Activated naive CD8-positive, alpha-beta T cell treated with anti-CD3 and anti-CD28 coated beads, Interleukin-2, amount 50 U/mL, for 24 hours (primary cell): Measurements from ENCODE around the gene KIFAP3.
"Not testable (repeated sequence)": the region's sequence is repeated elsewhere in the genome, so short reads cannot be mapped to it uniquely, and the experiment has no call there.

ENCODE experiments used
- ATAC-seq: fragments of 150-1000 bp; cut with Tn5 transposase; one replicate; pipeline ENCODE4 v1.10.0; 2021
- DNase-seq: peaks from one replicate; pipeline ENCODE4 v3.0.0; 2021
- H3K27ac Mint-ChIP-seq: one replicate; pipeline ENCODE4 v1.8.0; 2021; ENCODE audit warnings: mild to moderate bottlenecking, mixed read lengths
- H3K27me3 Mint-ChIP-seq: one replicate; pipeline ENCODE4 v1.8.0; 2021; ENCODE audit warnings: mixed read lengths
- H3K36me3 Mint-ChIP-seq: one replicate; pipeline ENCODE4 v1.8.0; 2021; ENCODE audit warnings: low read depth, mixed read lengths
- H3K4me1 Mint-ChIP-seq: one replicate; pipeline ENCODE4 v1.8.0; 2021; ENCODE audit warnings: mixed read lengths
- H3K4me3 Mint-ChIP-seq: one replicate; pipeline ENCODE4 v1.8.0; 2021; ENCODE audit warnings: mild to moderate bottlenecking, moderate library complexity, mixed read lengths
- H3K9me3 Mint-ChIP-seq: one replicate; pipeline ENCODE4 v1.8.0; 2021; ENCODE audit warnings: mixed read lengths

Gene KIFAP3

GRCh38 chr1:169886931-169887330 is 187.6 kb downstream of the KIFAP3 start:
- Mint-ChIP-seq H3K36me3 (peaks cover 34% of the 10 kb centered on the region), H3K4me3 (no peak overlapping the region), H3K9me3 (no peaks in the 10 kb centered on the region), H3K27ac (no peak overlapping the region), H3K4me1 (peaks cover 30% of the 10 kb centered on the region), H3K27me3 (no peaks in the 10 kb centered on the region)
- DNase-seq (no peak), ATAC-seq (no peak)

- H3K4me3 Mint-ChIP-seq: no peak overlapping the region
- no peak for ATAC-seq
- H3K27me3 Mint-ChIP-seq: no peaks in the 10 kb centered on the region
- peaks cover 27% of the 10 kb centered on the region for H3K4me1 Mint-ChIP-seq
- no peaks in the 10 kb centered on the region for H3K9me3 Mint-ChIP-seq
- H3K27ac Mint-ChIP-seq: no peak overlapping the region
- no peak for DNase-seq
- H3K36me3 Mint-ChIP-seq: peaks cover 37% of the 10 kb centered on the region
Observed at GRCh38 chr1:169886422-169886821, 188.1 kb downstream of the KIFAP3 start.

- ATAC-seq (no peak), DNase-seq (no peak)
- no peak overlapping the region for H3K4me3 Mint-ChIP-seq
- H3K27ac Mint-ChIP-seq: no peak overlapping the region
- peaks cover 38% of the 10 kb centered on the region for H3K36me3 Mint-ChIP-seq
- peaks cover 17% of the 10 kb centered on the region for H3K4me1 Mint-ChIP-seq
- no peaks in the 10 kb centered on the region for H3K9me3 Mint-ChIP-seq
- no peaks in the 10 kb centered on the region for H3K27me3 Mint-ChIP-seq
Observed at GRCh38 chr1:169885207-169885606, 189.3 kb downstream of the KIFAP3 start.

- peaks cover 14% of the 10 kb centered on the region for H3K4me1 Mint-ChIP-seq
- H3K9me3 Mint-ChIP-seq: no peaks in the 10 kb centered on the region
- no peak overlapping the region for H3K4me3 Mint-ChIP-seq
- H3K27me3 Mint-ChIP-seq: no peaks in the 10 kb centered on the region
- peaks cover 38% of the 10 kb centered on the region for H3K36me3 Mint-ChIP-seq
- DNase-seq (no peak), ATAC-seq (no peak)
- no peak overlapping the region for H3K27ac Mint-ChIP-seq
Observed at GRCh38 chr1:169884634-169885033, 189.9 kb downstream of the KIFAP3 start.

GRCh38 chr1:169882039-169882511 is 192.4 kb downstream of the KIFAP3 start:
- DNase-seq (no peak), ATAC-seq (no peak)
- Mint-ChIP-seq H3K36me3 (peaks cover 34% of the 10 kb centered on the region), H3K4me1 (peaks cover 14% of the 10 kb centered on the region), H3K9me3 (no peaks in the 10 kb centered on the region), H3K27me3 (no peaks in the 10 kb centered on the region), H3K27ac (no peak overlapping the region), H3K4me3 (no peak overlapping the region)

- Mint-ChIP-seq H3K4me1 (peaks cover 16% of the 10 kb centered on the region), H3K27ac (no peak overlapping the region), H3K9me3 (no peaks in the 10 kb centered on the region), H3K27me3 (no peaks in the 10 kb centered on the region), H3K36me3 (peaks cover 35% of the 10 kb centered on the region), H3K4me3 (no peak overlapping the region)
- ATAC-seq (no peak), DNase-seq (no peak)
Observed at GRCh38 chr1:169879034-169879840, 195.3 kb downstream of the KIFAP3 start.

GRCh38 chr1:169878498-169878897 is 196.0 kb downstream of the KIFAP3 start:
- H3K4me3 Mint-ChIP-seq: no peak overlapping the region
- ATAC-seq (no peak), DNase-seq (no peak)
- H3K4me1 Mint-ChIP-seq: peaks cover 23% of the 10 kb centered on the region
- peaks cover 43% of the 10 kb centered on the region for H3K36me3 Mint-ChIP-seq
- H3K9me3 Mint-ChIP-seq: no peaks in the 10 kb centered on the region
- no peaks in the 10 kb centered on the region for H3K27me3 Mint-ChIP-seq
- H3K27ac Mint-ChIP-seq: no peak overlapping the region

- Mint-ChIP-seq H3K36me3 (peaks cover 46% of the 10 kb centered on the region), H3K27me3 (no peaks in the 10 kb centered on the region), H3K4me3 (no peak overlapping the region), H3K4me1 (peaks cover 23% of the 10 kb centered on the region), H3K27ac (no peak overlapping the region), H3K9me3 (peaks cover 1% of the 10 kb centered on the region)
- ATAC-seq (no peak), DNase-seq (no peak)
Observed at GRCh38 chr1:169877800-169878491, 196.5 kb downstream of the KIFAP3 start.

- H3K9me3 Mint-ChIP-seq: peaks cover 7% of the 10 kb centered on the region
- H3K4me3 Mint-ChIP-seq: no peak overlapping the region
- H3K27ac Mint-ChIP-seq: no peak overlapping the region
- DNase-seq (no peak), ATAC-seq (no peak)
- H3K4me1 Mint-ChIP-seq: peaks cover 15% of the 10 kb centered on the region
- no peaks in the 10 kb centered on the region for H3K27me3 Mint-ChIP-seq
- peaks cover 69% of the 10 kb centered on the region for H3K36me3 Mint-ChIP-seq
Observed at GRCh38 chr1:169874229-169874628, 200.3 kb downstream of the KIFAP3 start.

- no peak for ATAC-seq
- no peak for DNase-seq
- Mint-ChIP-seq H3K36me3 (peaks cover 70% of the 10 kb centered on the region), H3K4me1 (peaks cover 11% of the 10 kb centered on the region), H3K4me3 (no peak overlapping the region), H3K27ac (no peak overlapping the region), H3K27me3 (no peaks in the 10 kb centered on the region), H3K9me3 (peaks cover 7% of the 10 kb centered on the region)
Observed at GRCh38 chr1:169873582-169874199, 200.8 kb downstream of the KIFAP3 start.

- H3K27ac Mint-ChIP-seq: peak overlapping the region; percentile 39
- no peak overlapping the region for H3K4me3 Mint-ChIP-seq
- H3K27me3 Mint-ChIP-seq: no peaks in the 10 kb centered on the region
- ATAC-seq: no peak
- peaks cover 70% of the 10 kb centered on the region for H3K36me3 Mint-ChIP-seq
- H3K9me3 Mint-ChIP-seq: peaks cover 7% of the 10 kb centered on the region
- no peak for DNase-seq
- H3K4me1 Mint-ChIP-seq: peaks cover 9% of the 10 kb centered on the region
Observed at GRCh38 chr1:169872906-169873305, 201.6 kb downstream of the KIFAP3 start.

GRCh38 chr1:169871988-169872387 is 202.5 kb downstream of the KIFAP3 start:
- H3K9me3 Mint-ChIP-seq, H3K27me3 Mint-ChIP-seq, DNase-seq, ATAC-seq, H3K4me3 Mint-ChIP-seq, H3K27ac Mint-ChIP-seq, H3K4me1 Mint-ChIP-seq: not testable (repeated sequence)
- H3K36me3 Mint-ChIP-seq: peaks cover 70% of the 10 kb centered on the region
